ENCODE measurements around the gene C4BPB.

The C4BPB gene

GRCh38 chr1:207077470-207078377, 10.9 kb upstream of the C4BPB start:
- H3K27ac ChIP-seq: peak overlapping the region; percentile 14; the same call in 1 of the 2 replicates
- TF ChIP-seq, protein P1, sequence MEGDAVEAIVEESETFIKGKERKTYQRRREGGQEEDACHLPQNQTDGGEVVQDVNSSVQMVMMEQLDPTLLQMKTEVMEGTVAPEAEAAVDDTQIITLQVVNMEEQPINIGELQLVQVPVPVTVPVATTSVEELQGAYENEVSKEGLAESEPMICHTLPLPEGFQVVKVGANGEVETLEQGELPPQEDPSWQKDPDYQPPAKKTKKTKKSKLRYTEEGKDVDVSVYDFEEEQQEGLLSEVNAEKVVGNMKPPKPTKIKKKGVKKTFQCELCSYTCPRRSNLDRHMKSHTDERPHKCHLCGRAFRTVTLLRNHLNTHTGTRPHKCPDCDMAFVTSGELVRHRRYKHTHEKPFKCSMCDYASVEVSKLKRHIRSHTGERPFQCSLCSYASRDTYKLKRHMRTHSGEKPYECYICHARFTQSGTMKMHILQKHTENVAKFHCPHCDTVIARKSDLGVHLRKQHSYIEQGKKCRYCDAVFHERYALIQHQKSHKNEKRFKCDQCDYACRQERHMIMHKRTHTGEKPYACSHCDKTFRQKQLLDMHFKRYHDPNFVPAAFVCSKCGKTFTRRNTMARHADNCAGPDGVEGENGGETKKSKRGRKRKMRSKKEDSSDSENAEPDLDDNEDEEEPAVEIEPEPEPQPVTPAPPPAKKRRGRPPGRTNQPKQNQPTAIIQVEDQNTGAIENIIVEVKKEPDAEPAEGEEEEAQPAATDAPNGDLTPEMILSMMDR (conservative IDR thresholded peaks at IDR 0.05): peak; percentile 95

- TF ChIP-seq, protein P1 (conservative IDR thresholded peaks at IDR 0.05): no peak
- no peak overlapping the region for H3K27ac ChIP-seq
Observed at GRCh38 chr1:207078578-207079132, 10.0 kb upstream of the C4BPB start.

DNA sequence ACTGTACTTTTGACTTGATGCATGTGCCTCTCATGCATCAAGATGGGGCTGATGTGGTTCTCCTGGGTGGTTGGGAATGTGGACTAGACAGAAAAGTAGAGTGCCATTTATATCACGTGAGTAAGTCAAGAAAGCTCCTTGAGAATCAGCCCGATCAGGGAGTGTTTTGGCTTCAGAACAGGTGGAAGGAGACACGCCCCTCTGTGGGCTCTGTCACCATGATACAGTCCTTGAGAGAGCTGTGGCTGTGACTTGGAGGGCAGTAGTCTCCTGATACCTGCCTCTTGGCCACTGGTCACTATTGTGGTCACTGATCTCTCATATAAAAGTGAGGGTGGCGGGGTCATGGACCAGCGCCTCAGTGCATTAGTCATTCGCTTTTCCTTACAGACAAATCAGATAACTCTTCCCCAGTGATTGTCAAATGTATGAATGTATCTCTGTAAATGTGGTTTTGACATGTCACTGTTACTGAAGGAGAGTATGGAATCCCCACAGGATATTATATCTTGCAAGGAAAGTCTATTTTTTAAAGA, 8.9 kb upstream of the C4BPB start:
- H3K27ac ChIP-seq: no peak overlapping the region

DNA sequence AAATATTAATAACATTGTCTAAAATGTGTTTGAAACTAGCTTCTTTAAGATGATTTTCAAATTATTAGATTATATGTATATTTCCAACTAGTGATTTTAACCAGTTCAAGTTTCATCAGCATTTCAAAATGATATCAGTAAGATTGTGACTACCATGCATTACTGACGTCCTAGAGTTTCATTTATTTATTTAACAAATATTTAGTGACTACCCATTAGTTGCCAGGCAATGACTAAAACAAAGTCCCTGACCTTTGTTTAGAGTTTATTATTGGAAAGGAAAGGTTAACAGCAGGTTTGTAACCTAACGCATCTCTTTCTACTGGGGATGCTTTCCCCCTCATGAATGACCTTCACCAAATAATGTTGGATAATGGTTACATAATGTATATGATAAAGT, 7.6 kb upstream of the C4BPB start:
- TF ChIP-seq, protein P1 (conservative IDR thresholded peaks at IDR 0.05): no peak
- H3K27ac ChIP-seq: no peak overlapping the region

More for the DNA sequence above, 8.9 kb upstream of the C4BPB start:
- TF ChIP-seq, protein P1 (conservative IDR thresholded peaks at IDR 0.05): no peak

DNA sequence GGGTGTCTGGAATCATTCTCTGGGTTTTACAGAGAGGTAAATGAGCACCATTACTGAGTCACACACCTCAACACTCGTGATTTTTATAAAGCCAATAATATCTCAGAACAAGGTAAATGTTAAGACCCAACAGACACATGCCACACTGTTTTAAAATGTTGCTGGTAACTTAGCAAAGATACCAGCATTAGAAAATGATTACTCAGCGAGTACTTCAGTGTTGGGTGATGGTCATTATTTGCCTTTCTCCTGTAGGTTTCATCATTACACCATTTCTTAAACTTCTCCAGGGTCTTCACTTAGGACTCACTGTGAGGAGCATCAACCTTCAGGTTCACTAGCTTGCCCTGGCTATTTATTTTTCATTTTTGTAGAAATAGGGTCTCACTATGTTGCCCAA, 6.9 kb upstream of the C4BPB start:
- no peak overlapping the region for H3K27ac ChIP-seq
- TF ChIP-seq, protein P1 (conservative IDR thresholded peaks at IDR 0.05): no peak

DNA sequence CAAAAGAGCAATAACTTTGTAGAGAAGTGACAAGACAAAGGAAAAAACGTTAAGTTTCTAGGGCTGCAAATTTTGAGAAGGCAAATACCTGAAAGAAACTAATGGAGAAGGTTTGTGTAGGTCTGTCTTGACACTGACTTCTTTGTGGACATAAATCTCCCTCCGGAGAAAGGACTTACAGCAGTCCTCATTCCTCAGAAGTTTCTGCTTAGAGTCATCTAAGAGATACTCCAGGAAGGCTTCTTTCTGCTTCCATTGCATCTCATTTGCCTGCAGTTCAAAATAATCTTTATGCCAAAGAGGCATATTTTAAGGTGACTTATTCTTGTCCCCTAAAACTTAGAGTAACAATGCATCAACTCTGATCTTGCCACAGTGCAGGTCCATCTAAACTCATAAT, 4.4 kb upstream of the C4BPB start:
- no peak overlapping the region for H3K27ac ChIP-seq
- TF ChIP-seq, protein P1 (conservative IDR thresholded peaks at IDR 0.05): no peak

DNA sequence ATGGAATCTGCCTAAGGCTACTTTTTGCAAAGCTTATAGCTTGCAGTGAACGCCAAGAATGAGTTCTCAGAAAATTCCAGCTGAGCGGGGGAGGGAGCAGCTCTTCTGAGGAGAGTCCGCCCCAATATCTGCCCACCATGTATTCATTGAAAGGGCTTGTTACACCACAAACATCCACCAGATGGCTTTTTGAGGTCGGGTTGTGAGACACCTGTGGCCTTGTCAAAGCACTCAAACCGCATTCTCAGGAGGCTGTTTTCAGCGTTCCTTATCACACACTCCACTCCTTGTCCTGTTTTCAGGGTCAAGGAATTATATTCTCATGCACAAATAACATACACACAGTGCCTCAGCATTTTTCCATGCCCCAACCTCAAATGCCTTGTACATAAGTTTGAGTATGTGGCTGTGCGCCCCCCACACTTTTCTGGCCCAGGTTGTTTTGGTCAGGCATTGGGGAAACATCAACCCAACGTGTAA, 3.9 kb upstream of the C4BPB start:
- no peak overlapping the region for H3K27ac ChIP-seq
- TF ChIP-seq, protein P1 (conservative IDR thresholded peaks at IDR 0.05): peak; percentile 81

All from VCaP (cell line).